Hepatocyte (in vitro differentiated cells): ENCODE results near the gene ZNF695.
"Not testable (repeated sequence)": the region's sequence is repeated elsewhere in the genome, so short reads cannot be mapped to it uniquely, and the experiment has no call there.

ENCODE experiments used
- CTCF ChIP-seq: fragments of 200-600 bp; sonication (generic); IDR thresholded peaks from 2 replicates; pipeline ENCODE4 v1.5.1; 2016; ENCODE audit warnings: antibody characterized with exemption, mild to moderate bottlenecking; ENCODE audit not compliant: poor library complexity
- EZH2 ChIP-seq: fragments of 200-600 bp; sonication (generic); IDR thresholded peaks from 2 replicates; pipeline ENCODE4 v1.6.1; 2016; ENCODE audit warnings: antibody characterized with exemption, mild to moderate bottlenecking, borderline replicate concordance
- EZH2phosphoT487 ChIP-seq: fragments of 200-600 bp; sonication (generic); IDR thresholded peaks from one replicate; pipeline ENCODE4 v1.6.1; 2018; ENCODE audit warnings: antibody characterized with exemption, mild to moderate bottlenecking, low read depth, moderate library complexity; ENCODE audit not compliant: unreplicated experiment, severe bottlenecking

GRCh38 chr1:247004081-247004480, 3.8 kb downstream of the ZNF695 start:
- TF ChIP-seq CTCF, EZH2, EZH2phosphoT487: not testable (repeated sequence)
